K562 (cell line): ENCODE measurements around the gene COQ8B. TPM values are rescaled to one million over a fixed set of nuclear protein-coding genes. Genes with fewer than 3 reads are reported as not detected.
A peak's percentile ranks its signal among the peaks of the same experiment; 100 is the strongest.

Experiments used
- CEBPG ChIP-seq, 3 experiments: fragments of 200-800 bp in 1 of 3; sonication (Bioruptor generic) in 1 of 3; sonication (generic) in 1 of 3; formaldehyde crosslinking in 1 of 3; IDR thresholded peaks in 2 of 3; conservative IDR thresholded peaks in 1 of 3; 2 replicates each; pipeline versions ENCODE4 v1.6.1 to v1.8.0; 2016 to 2022; ENCODE audit warnings: missing compliant biosample characterization in 2 of 3, missing genetic modification characterization in 2 of 3, mild to moderate bottlenecking in 1 of 3, missing genetic modification reagents in 1 of 3
- ERF ChIP-seq: fragments of 450-650 bp; formaldehyde crosslinking; IDR thresholded peaks from 2 replicates; pipeline ENCODE4 v1.4.0; 2020; ENCODE audit warnings: mild to moderate bottlenecking, mixed read lengths
- ESRRA ChIP-seq: fragments of 450-650 bp; IDR thresholded peaks from 2 replicates; pipeline ENCODE4 v1.6.1; 2014; ENCODE audit warnings: low read depth, mild to moderate bottlenecking, moderate library complexity, borderline replicate concordance
- MCM5 ChIP-seq: fragments of 450-650 bp; IDR thresholded peaks from 2 replicates; pipeline ENCODE4 v1.6.1; 2016; ENCODE audit warnings: low read depth
- NCOR1 ChIP-seq: fragments of 450-650 bp; IDR thresholded peaks from 2 replicates; pipeline ENCODE4 v1.6.1; 2016; ENCODE audit warnings: mild to moderate bottlenecking, moderate library complexity
- NRF1 ChIP-seq, 2 experiments: fragments of 450-650 bp; IDR thresholded peaks in 1 of 2; conservative IDR thresholded peaks in 1 of 2; 2 replicates each; pipeline ENCODE4 v1.6.1; 2014; ENCODE audit warnings: mild to moderate bottlenecking in 2 of 2
- PTRF ChIP-seq: fragments of 450-650 bp; IDR thresholded peaks from 2 replicates; pipeline ENCODE4 v1.6.1; 2016; ENCODE audit warnings: mild to moderate bottlenecking, missing genetic modification characterization, missing compliant biosample characterization
- VEZF1 ChIP-seq: fragments of 200-800 bp; sonication (Bioruptor generic); IDR thresholded peaks from 2 replicates; pipeline ENCODE4 v1.6.1; 2017; ENCODE audit warnings: missing genetic modification characterization, missing compliant biosample characterization
- ZKSCAN3 ChIP-seq: fragments of 250-450 bp; sonication (Bioruptor Pico); IDR thresholded peaks from 2 replicates; pipeline ENCODE4 v1.4.0; 2020
- ZNF263 ChIP-seq: sonication (generic); formaldehyde crosslinking; IDR thresholded peaks from 2 replicates; pipeline ENCODE4 v1.8.0; 2022; ENCODE audit warnings: mild to moderate bottlenecking, missing genetic modification reagents, borderline replicate concordance
- ZNF324 ChIP-seq: fragments of 250-450 bp; sonication (Bioruptor Pico); IDR thresholded peaks from 2 replicates; pipeline ENCODE4 v1.4.0; 2020; ENCODE audit warnings: mild to moderate bottlenecking
- polyA plus RNA-seq, 8 experiments: library from polyadenylated mRNA; depleted of rRNA in 4 of 8; stranded (reverse) in 5 of 8; unstranded in 3 of 8; fragments of >200 nt; fragmentation: Nextera tagmentation in 2 of 8; fragmentation: Illumina TruSeq in 1 of 8; extraction: Ambion mirVana in 2 of 8; extraction: Trizol in 1 of 8; gene quantifications; 2 replicates each; pipeline versions ENCODE4 v1.2.1 to v1.2.3, GENCODE V29; 2011 to 2014; ENCODE audit warnings: inconsistent platforms in 1 of 8, missing spikeins in 1 of 8
- total RNA-seq, 7 experiments: library from RNA; depleted of rRNA in 6 of 7; stranded (reverse); fragments of >200 nt in 6 of 7; fragmentation: Illumina TruSeq in 2 of 7; extraction: Trizol in 2 of 7; gene quantifications; 2 replicates each; pipeline versions ENCODE4 v1.2.1 to v1.2.3, GENCODE V29; 2011 to 2021; ENCODE audit warnings: low replicate concordance in 1 of 7
- TF ChIP-seq, protein P1 (sequence below): IDR thresholded peaks from 2 replicates; pipeline ENCODE4 v1.6.1; 2011; ENCODE audit warnings: borderline replicate concordance, low read depth, mild to moderate bottlenecking, moderate library complexity, low read length; ENCODE audit not compliant: insufficient read depth, poor library complexity, severe bottlenecking
- TF ChIP-seq, protein P2 (sequence below): sonication (generic); formaldehyde crosslinking; IDR thresholded peaks from 2 replicates; pipeline ENCODE4 v1.8.0; 2022; ENCODE audit warnings: missing genetic modification reagents, mild to moderate bottlenecking, borderline replicate concordance
- TF ChIP-seq, protein P3 (sequence below): sonication (generic); formaldehyde crosslinking; IDR thresholded peaks from 2 replicates; pipeline ENCODE4 v1.8.0; 2022; ENCODE audit warnings: mild to moderate bottlenecking, missing genetic modification reagents
- TF ChIP-seq, protein P4 (sequence below): IDR thresholded peaks from 2 replicates; pipeline ENCODE4 v1.6.1; 2014; ENCODE audit warnings: antibody characterized with exemption

The COQ8B gene
- total and polyA plus RNA-seq, 9 of the 15 experiments (the other 6 are each of a cell fraction or from before 2014, with no cell fraction given) = 0.41 to 32.3 (median 12.9) TPM

GRCh38 chr19:40662925-40663694 lies 53.6 kb downstream of the COQ8B start (continued):
- TF ChIP-seq, protein P1, sequence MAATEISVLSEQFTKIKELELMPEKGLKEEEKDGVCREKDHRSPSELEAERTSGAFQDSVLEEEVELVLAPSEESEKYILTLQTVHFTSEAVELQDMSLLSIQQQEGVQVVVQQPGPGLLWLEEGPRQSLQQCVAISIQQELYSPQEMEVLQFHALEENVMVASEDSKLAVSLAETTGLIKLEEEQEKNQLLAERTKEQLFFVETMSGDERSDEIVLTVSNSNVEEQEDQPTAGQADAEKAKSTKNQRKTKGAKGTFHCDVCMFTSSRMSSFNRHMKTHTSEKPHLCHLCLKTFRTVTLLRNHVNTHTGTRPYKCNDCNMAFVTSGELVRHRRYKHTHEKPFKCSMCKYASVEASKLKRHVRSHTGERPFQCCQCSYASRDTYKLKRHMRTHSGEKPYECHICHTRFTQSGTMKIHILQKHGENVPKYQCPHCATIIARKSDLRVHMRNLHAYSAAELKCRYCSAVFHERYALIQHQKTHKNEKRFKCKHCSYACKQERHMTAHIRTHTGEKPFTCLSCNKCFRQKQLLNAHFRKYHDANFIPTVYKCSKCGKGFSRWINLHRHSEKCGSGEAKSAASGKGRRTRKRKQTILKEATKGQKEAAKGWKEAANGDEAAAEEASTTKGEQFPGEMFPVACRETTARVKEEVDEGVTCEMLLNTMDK = peak; percentile 67
- TF ChIP-seq ZNF263 = no peak; the same call in 1 of the 2 replicates
- peak; percentile 24; the same call in 1 of the 2 replicates for TF ChIP-seq NCOR1
- no peak for TF ChIP-seq ERF (CRISPR knock-in tag)
- no peak for TF ChIP-seq CEBPG (CRISPR knock-in tag; IDR thresholded peaks at IDR 0.05)
- TF ChIP-seq CEBPG (tag; conservative IDR thresholded peaks at IDR 0.05 in 1 of 2, IDR thresholded peaks at IDR 0.05 in 1 of 2) = no peak
- no peak for TF ChIP-seq MCM5
- TF ChIP-seq NRF1 (conservative IDR thresholded peaks at IDR 0.05 in 1 of 2, IDR thresholded peaks at IDR 0.05 in 1 of 2) = peak; percentile 88 to 90
- TF ChIP-seq PTRF (tag) = no peak
- TF ChIP-seq VEZF1 (CRISPR knock-in tag) = peak; percentile 71
- TF ChIP-seq, protein P2, sequence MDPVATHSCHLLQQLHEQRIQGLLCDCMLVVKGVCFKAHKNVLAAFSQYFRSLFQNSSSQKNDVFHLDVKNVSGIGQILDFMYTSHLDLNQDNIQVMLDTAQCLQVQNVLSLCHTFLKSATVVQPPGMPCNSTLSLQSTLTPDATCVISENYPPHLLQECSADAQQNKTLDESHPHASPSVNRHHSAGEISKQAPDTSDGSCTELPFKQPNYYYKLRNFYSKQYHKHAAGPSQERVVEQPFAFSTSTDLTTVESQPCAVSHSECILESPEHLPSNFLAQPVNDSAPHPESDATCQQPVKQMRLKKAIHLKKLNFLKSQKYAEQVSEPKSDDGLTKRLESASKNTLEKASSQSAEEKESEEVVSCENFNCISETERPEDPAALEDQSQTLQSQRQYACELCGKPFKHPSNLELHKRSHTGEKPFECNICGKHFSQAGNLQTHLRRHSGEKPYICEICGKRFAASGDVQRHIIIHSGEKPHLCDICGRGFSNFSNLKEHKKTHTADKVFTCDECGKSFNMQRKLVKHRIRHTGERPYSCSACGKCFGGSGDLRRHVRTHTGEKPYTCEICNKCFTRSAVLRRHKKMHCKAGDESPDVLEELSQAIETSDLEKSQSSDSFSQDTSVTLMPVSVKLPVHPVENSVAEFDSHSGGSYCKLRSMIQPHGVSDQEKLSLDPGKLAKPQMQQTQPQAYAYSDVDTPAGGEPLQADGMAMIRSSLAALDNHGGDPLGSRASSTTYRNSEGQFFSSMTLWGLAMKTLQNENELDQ (CRISPR knock-in tag) = no peak
- no peak for TF ChIP-seq ZNF324
- no peak for TF ChIP-seq ZKSCAN3 (CRISPR knock-in tag)
- TF ChIP-seq, protein P3, sequence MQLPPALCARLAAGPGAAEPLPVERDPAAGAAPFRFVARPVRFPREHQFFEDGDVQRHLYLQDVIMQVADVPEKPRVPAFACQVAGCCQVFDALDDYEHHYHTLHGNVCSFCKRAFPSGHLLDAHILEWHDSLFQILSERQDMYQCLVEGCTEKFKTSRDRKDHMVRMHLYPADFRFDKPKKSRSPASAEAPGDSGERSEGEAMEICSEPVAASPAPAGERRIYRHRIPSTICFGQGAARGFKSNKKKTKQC (CRISPR knock-in tag) = peak; percentile 88
- TF ChIP-seq, protein P4, sequence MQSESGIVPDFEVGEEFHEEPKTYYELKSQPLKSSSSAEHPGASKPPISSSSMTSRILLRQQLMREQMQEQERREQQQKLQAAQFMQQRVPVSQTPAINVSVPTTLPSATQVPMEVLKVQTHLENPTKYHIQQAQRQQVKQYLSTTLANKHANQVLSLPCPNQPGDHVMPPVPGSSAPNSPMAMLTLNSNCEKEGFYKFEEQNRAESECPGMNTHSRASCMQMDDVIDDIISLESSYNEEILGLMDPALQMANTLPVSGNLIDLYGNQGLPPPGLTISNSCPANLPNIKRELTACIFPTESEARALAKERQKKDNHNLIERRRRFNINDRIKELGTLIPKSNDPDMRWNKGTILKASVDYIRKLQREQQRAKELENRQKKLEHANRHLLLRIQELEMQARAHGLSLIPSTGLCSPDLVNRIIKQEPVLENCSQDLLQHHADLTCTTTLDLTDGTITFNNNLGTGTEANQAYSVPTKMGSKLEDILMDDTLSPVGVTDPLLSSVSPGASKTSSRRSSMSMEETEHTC = peak; percentile 83
- peak; percentile 23; the same call in 1 of the 2 replicates for TF ChIP-seq ESRRA
